Activated CD8-positive, alpha-beta memory T cell treated with anti-CD3 and anti-CD28 coated beads, Interleukin-2, amount 10 ng/mL, durations not matched to agents 7 days and 5 days (primary cell): ENCODE data around the gene RUNX2. TPM values are rescaled to one million over a fixed set of nuclear protein-coding genes. Genes with fewer than 3 reads are reported as not detected.

ENCODE experiments used
- ATAC-seq: fragments of 150-1000 bp; cut with Tn5 transposase; one replicate; pipeline ENCODE4 v1.10.0; 2021; ENCODE audit warnings: moderate library complexity
- CTCF ChIA-PET: fragments of 350-600 bp; sonication (Branson Sonifier 250); formaldehyde crosslinking; loops from one replicate; lab custom pipeline; 2021; ENCODE audit warnings: antibody characterized with exemption; lab: Charles Lee
- DNase-seq: peaks from one replicate; pipeline ENCODE4 v3.0.0-alpha.2; 2020
- H3K27ac Mint-ChIP-seq: one replicate; pipeline ENCODE4 v1.8.0; 2021; ENCODE audit warnings: mild to moderate bottlenecking, mixed read lengths
- H3K27me3 Mint-ChIP-seq: one replicate; pipeline ENCODE4 v1.8.0; 2021; ENCODE audit warnings: mixed read lengths
- H3K36me3 Mint-ChIP-seq: one replicate; pipeline ENCODE4 v1.8.0; 2021; ENCODE audit warnings: mild to moderate bottlenecking, mixed read lengths
- H3K4me1 Mint-ChIP-seq: one replicate; pipeline ENCODE4 v1.8.0; 2021; ENCODE audit warnings: mixed read lengths
- H3K4me3 Mint-ChIP-seq: one replicate; pipeline ENCODE4 v1.8.0; 2021; ENCODE audit warnings: mild to moderate bottlenecking, moderate library complexity, mixed read lengths
- H3K9me3 Mint-ChIP-seq: one replicate; pipeline ENCODE4 v1.8.0; 2022; ENCODE audit warnings: low read depth, mixed read lengths
- total RNA-seq, 2 experiments: library from RNA; stranded (reverse); gene quantifications; one replicate each; pipeline ENCODE4 v1.2.3, GENCODE V29; 2021

Gene RUNX2
- total RNA-seq, 2 experiments from 2014 or later: 9.3 to 19.9 TPM

DNA sequence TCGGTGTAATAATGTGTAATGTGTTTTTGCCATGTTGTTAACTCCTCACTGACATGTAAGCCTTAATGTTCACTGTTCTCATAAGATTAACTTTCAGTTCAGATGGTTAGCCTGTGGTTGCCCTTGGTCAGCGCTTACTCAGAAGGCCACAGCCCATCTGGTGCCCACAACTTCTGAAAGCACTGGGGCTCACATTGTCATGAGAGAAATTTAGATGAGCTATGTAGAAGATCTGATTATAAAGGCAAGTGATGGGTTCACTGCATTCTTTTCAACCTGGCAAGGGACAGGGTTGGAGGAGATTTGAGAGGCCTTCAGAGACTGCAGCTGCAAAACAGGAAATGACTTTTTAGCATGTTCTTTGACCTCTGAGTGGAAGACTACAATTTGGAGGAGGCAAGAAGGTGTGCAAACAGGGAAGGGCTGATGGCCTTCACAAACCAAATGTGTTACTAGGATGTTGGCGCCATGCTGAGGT is 291.9 kb downstream of the RUNX2 start:
- H3K27me3 Mint-ChIP-seq: no peaks in the 10 kb centered on the region
- ATAC-seq: peak; percentile 65
- H3K27ac Mint-ChIP-seq: peak overlapping the region; percentile 60
- CTCF ChIA-PET: no interaction called here
- H3K9me3 Mint-ChIP-seq: no peaks in the 10 kb centered on the region
- peaks cover 5% of the 10 kb centered on the region for H3K36me3 Mint-ChIP-seq
- peaks cover 29% of the 10 kb centered on the region for H3K4me1 Mint-ChIP-seq
- DNase-seq: peak; percentile 72
- no peak overlapping the region for H3K4me3 Mint-ChIP-seq

DNA sequence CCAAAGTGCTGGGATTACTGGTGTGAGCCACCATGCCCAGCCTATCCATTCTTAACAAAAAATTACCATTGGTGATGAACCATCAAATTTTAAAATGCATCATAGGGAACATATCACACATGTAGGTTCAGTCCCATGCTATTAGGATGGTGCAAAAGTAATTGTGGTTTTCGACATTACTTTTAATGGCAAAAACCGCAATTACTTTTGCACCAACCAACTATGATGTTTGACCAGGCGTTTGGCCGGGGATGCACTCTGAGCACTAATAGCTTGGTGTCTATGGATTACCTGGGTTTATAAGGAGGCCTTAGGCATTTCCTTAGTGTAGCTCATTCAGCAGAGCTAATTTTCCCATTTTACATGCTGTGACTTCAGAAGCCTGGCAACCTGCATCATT is 296.1 kb downstream of the RUNX2 start:
- peaks cover 48% of the 10 kb centered on the region for H3K4me1 Mint-ChIP-seq
- CTCF ChIA-PET: interaction anchor here (0.8 to 1.4 kb wide), 2 partner anchors 13 to 15 kb away, joined by 3 to 5 read pairs; no protein-coding TSS in a partner anchor
- H3K4me3 Mint-ChIP-seq: no peak overlapping the region

DNA sequence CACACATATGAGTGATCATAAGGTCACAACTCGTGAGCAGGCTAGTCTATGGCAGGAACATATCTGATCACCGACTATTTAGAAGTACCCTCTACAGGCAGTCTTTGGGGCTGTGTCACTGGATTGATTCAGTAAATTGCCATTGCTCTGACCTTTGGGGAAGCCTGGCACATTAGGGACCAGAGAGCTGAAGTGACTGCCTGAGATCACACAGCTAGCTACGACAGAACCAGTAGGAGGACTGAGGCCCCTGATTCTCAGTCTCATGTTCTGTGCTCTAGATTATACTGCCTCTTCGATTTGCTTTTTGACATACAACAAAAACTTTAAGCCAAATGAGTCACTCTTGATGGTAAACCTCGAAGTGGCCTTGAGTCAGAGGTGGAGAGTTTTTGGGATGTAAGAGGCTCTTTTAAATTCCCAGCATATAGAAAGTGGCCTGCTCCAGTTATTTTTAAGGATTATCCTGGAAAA is 297.1 kb downstream of the RUNX2 start:
- ATAC-seq: no peak
- Mint-ChIP-seq H3K36me3 (peaks cover 8% of the 10 kb centered on the region), H3K27ac (peak overlapping the region; percentile 22), H3K9me3 (no peaks in the 10 kb centered on the region), H3K4me1 (peaks cover 40% of the 10 kb centered on the region), H3K27me3 (no peaks in the 10 kb centered on the region), H3K4me3 (no peak overlapping the region)
- DNase-seq: no peak
- CTCF ChIA-PET: interaction anchor here (1.2 to 1.4 kb wide), 2 partner anchors 14 to 90 kb away, joined by 3 to 5 read pairs; no protein-coding TSS in a partner anchor

More for the DNA sequence above, 296.1 kb downstream of the RUNX2 start:
- H3K27me3 Mint-ChIP-seq: no peaks in the 10 kb centered on the region
- no peaks in the 10 kb centered on the region for H3K9me3 Mint-ChIP-seq
- H3K27ac Mint-ChIP-seq: no peak overlapping the region
- H3K36me3 Mint-ChIP-seq: peaks cover 9% of the 10 kb centered on the region
- no peak for DNase-seq
- ATAC-seq: no peak

DNA sequence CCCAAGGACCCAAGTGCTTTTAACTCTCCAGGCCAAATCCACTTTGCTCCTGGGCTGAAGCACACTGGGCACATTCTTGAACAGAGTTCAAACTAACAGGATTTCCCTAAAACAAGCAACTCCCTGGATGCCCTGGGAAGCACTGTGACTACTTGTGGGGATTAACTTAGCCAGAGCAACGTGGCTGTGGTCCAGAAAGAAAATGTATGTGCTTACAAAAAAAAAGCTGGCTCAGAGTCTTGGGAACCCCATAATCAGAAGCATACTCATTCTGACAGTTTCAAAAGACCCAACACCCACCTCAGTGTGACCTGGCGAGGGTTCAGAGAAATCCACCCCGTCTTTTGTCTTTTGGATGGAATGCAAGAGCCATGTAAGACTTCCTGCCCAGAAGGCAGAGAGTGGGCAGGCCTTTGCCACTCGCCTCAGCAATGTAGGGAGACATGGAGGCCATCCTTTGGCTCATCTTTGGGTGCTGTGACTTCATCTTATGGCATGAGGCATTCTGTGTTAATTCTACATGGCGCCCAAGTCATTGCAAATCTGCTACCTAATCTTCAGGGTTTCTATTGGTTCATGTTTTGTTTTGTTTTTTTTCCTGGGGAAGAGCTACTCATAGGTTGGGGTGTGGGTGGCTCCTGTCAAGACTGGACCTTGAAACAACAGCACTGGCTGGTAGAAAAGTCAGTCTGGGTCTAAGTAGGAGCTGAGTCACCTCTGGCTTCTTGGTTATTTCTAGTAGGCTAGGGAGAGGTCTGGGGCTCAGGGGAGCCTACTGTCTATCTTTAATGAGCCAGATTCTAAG is 298.2 kb downstream of the RUNX2 start:
- ATAC-seq (no peak), DNase-seq (no peak)
- Mint-ChIP-seq H3K27ac (peak overlapping the region; percentile 10), H3K36me3 (peaks cover 6% of the 10 kb centered on the region), H3K27me3 (no peaks in the 10 kb centered on the region), H3K4me1 (peaks cover 35% of the 10 kb centered on the region), H3K9me3 (no peaks in the 10 kb centered on the region), H3K4me3 (no peak overlapping the region)
- CTCF ChIA-PET: no interaction called here

DNA sequence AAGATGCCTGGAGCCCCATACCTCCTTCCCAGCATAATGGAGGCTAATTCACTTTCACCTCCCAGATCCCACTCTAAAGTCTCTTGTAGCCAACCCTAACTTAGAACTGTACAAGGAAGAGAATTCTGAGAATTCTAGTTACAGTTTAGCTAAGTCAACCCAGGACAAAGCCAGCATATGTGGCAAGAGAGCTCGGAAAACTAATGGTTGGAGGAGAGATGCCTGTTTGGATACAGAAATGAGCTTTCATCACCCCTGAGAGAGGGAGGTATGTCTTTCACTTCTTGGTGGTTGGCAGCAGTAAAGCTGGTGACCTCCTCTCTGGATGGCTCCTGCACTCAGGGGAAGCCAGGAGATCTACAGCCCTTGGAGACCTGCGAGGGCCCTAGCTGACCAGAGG is 302.2 kb downstream of the RUNX2 start:
- no peaks in the 10 kb centered on the region for H3K9me3 Mint-ChIP-seq
- peaks cover 7% of the 10 kb centered on the region for H3K36me3 Mint-ChIP-seq
- ATAC-seq (no peak), DNase-seq (no peak)
- CTCF ChIA-PET: no interaction called here
- H3K27ac Mint-ChIP-seq: no peak overlapping the region
- H3K4me3 Mint-ChIP-seq: no peak overlapping the region
- peaks cover 32% of the 10 kb centered on the region for H3K4me1 Mint-ChIP-seq
- H3K27me3 Mint-ChIP-seq: no peaks in the 10 kb centered on the region

DNA sequence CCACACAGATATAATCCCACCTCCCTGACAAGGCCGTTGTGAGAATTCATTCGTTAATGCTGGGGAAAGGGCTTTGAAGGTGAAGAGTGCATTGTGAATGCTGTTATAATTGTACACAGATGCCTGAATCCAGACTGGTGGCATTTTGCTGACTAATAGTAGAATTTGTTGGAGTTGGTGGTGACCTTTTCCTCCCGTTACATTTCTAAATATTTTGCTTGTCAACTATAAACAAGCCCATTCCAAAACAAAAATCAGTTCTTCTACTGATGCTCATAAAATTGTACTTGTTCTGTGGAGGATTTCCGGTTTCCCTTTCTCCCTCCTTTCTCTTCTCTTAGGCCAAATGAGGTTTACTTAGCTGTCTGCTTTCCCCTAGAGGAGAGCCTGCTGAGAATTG is 302.7 kb downstream of the RUNX2 start:
- peaks cover 7% of the 10 kb centered on the region for H3K36me3 Mint-ChIP-seq
- H3K4me1 Mint-ChIP-seq: peaks cover 27% of the 10 kb centered on the region
- H3K27ac Mint-ChIP-seq: no peak overlapping the region
- H3K4me3 Mint-ChIP-seq: no peak overlapping the region
- H3K27me3 Mint-ChIP-seq: no peaks in the 10 kb centered on the region
- CTCF ChIA-PET: no interaction called here
- ATAC-seq: no peak
- no peak for DNase-seq
- H3K9me3 Mint-ChIP-seq: no peaks in the 10 kb centered on the region

DNA sequence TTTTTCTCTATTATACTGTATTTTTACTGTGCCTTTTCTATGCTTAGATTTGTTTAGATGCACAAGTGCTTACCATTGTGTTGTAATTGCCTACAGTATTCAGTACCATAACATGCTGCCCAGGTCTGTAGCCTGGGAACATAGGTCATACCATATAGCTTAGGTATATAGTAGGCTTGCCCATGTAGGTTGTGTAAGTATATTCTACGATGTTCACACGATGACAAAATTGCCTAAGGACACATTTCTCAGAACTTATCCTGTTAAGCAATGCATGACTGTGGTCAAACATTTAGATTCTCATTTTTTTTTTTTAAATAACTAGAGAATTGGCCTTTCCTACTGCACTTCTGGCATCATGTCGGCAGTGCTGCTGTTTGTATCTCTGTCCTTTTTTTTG is 303.3 kb downstream of the RUNX2 start:
- H3K9me3 Mint-ChIP-seq: no peaks in the 10 kb centered on the region
- DNase-seq (no peak), ATAC-seq (no peak)
- H3K36me3 Mint-ChIP-seq: peaks cover 7% of the 10 kb centered on the region
- H3K27ac Mint-ChIP-seq: no peak overlapping the region
- H3K4me1 Mint-ChIP-seq: peaks cover 21% of the 10 kb centered on the region
- CTCF ChIA-PET: interaction anchor here (1.3 kb wide), 1 partner anchor 12 kb away, joined by 3 read pairs; no protein-coding TSS in a partner anchor
- H3K4me3 Mint-ChIP-seq: no peak overlapping the region
- no peaks in the 10 kb centered on the region for H3K27me3 Mint-ChIP-seq

DNA sequence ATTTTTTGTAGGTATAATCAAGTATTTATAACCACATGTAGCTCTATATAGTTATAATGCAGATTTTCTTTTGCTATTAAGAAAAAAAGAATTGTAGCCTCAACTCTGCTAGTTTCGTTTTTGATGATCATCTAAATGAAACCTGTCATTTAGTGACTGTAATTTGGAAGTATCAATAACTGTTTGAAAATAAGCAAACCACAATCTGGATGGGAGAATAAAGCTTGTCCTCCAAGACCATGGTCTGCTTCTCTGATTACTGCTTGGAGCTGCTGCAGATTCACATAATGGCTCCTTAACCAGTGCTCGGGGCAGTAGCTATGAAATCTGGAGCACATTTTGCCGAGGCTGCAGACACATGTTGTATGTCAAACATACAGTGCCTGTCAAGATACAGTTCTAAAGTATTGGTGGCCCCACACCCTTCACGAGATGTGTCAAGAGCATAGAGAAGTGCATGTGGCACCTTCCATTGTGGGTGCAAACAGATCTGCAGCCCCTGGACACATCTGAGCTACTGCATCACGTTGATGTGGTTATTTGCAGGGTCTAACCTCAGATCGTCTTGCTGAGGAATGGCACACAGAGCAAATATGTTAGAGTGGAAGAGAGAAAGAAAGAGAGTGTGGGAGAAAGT is 305.3 kb downstream of the RUNX2 start:
- Mint-ChIP-seq H3K27me3 (no peaks in the 10 kb centered on the region), H3K4me3 (peak overlapping the region; percentile 54), H3K27ac (peak overlapping the region; percentile 65), H3K9me3 (no peaks in the 10 kb centered on the region), H3K36me3 (peaks cover 4% of the 10 kb centered on the region), H3K4me1 (peaks cover 15% of the 10 kb centered on the region)
- CTCF ChIA-PET: interaction anchor here (1.1 to 2.0 kb wide), 2 partner anchors 27 to 290 kb away, joined by 3 to 5 read pairs; no protein-coding TSS in a partner anchor
- DNase-seq: no peak
- ATAC-seq: peak; percentile 39

DNA sequence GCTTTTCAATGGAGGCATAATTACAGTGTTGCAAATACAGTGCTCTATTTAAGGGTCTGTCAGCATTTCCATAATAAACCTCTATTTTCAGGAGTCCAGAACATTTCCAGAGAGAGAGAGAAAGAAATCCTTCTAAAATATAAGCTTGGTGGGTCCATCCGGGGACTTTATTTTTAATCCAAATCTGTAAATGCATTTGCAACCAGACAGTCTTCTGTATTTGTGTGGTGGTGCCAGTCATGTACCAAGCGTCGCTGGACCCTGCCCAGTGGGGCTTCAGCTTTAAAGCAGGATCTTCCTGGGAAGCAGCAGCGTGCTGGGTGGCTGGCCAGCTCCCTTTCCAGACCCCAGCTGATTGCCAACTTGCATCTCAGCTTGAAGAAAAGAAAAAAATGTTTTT is 306.1 kb downstream of the RUNX2 start:
- peaks cover 1% of the 10 kb centered on the region for H3K36me3 Mint-ChIP-seq
- no peak overlapping the region for H3K4me3 Mint-ChIP-seq
- no peak for ATAC-seq
- H3K9me3 Mint-ChIP-seq: no peaks in the 10 kb centered on the region
- no peaks in the 10 kb centered on the region for H3K27me3 Mint-ChIP-seq
- H3K27ac Mint-ChIP-seq: no peak overlapping the region
- CTCF ChIA-PET: interaction anchor here (0.8 to 2.0 kb wide), 3 partner anchors 27 to 289 kb away, joined by 3 to 5 read pairs (median 3); no protein-coding TSS in a partner anchor
- no peak for DNase-seq
- peaks cover 9% of the 10 kb centered on the region for H3K4me1 Mint-ChIP-seq

DNA sequence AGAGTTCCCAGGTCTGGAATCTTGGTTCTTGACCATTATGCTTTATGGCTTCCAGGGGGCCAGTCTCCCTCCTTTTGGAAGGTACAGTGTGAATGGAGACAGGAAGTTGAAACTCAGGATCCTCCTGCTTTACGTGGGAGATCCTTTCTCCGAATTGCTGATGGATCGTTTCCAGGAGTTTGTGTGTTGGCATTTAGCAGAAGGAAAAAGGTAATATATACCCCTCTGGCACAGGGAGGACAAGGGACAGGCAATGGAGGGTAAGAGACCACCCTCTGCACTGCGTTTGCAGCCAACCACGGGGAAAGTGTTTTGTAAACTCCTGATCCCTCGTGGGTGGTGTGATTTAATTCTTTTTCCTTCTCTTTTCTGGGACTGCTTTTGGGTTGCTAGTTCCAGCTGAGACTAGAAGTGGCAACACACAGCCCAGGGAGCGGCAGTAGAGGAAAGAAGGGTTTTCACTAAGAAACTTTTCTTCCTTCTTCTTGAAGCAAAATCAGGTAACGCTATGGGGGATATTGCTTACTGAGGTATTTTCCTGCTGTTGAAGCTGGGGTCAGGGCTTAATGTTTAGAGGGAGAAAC is 307.2 kb downstream of the RUNX2 start:
- no peak overlapping the region for H3K4me3 Mint-ChIP-seq
- CTCF ChIA-PET: no interaction called here
- H3K9me3 Mint-ChIP-seq: no peaks in the 10 kb centered on the region
- peaks cover 1% of the 10 kb centered on the region for H3K36me3 Mint-ChIP-seq
- peaks cover 9% of the 10 kb centered on the region for H3K4me1 Mint-ChIP-seq
- no peak for DNase-seq
- H3K27me3 Mint-ChIP-seq: no peaks in the 10 kb centered on the region
- no peak for ATAC-seq
- H3K27ac Mint-ChIP-seq: no peak overlapping the region

DNA sequence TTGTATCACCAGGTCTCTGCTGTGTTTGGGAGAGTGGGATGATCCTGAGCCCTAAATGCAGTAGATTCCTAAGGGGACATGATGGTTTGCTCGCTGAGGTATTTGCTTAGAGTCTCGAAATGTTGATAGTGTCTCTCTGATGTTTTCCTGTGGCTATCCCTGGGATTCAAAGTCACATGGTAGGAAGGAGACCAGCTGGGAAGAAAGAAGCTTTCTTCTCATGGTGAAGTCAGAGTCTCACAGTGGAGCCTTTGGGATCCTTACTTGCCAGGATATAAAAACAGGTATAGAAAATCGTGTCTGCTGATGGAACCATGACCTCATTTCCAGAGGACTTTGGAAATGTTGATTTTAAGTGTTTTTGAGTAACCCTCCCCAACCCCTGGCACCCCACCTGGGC is 308.9 kb downstream of the RUNX2 start:
- no peaks in the 10 kb centered on the region for H3K9me3 Mint-ChIP-seq
- DNase-seq: no peak
- CTCF ChIA-PET: no interaction called here
- H3K36me3 Mint-ChIP-seq: peaks cover 1% of the 10 kb centered on the region
- no peak overlapping the region for H3K4me3 Mint-ChIP-seq
- ATAC-seq: no peak
- H3K4me1 Mint-ChIP-seq: peaks cover 7% of the 10 kb centered on the region
- no peak overlapping the region for H3K27ac Mint-ChIP-seq
- no peaks in the 10 kb centered on the region for H3K27me3 Mint-ChIP-seq

DNA sequence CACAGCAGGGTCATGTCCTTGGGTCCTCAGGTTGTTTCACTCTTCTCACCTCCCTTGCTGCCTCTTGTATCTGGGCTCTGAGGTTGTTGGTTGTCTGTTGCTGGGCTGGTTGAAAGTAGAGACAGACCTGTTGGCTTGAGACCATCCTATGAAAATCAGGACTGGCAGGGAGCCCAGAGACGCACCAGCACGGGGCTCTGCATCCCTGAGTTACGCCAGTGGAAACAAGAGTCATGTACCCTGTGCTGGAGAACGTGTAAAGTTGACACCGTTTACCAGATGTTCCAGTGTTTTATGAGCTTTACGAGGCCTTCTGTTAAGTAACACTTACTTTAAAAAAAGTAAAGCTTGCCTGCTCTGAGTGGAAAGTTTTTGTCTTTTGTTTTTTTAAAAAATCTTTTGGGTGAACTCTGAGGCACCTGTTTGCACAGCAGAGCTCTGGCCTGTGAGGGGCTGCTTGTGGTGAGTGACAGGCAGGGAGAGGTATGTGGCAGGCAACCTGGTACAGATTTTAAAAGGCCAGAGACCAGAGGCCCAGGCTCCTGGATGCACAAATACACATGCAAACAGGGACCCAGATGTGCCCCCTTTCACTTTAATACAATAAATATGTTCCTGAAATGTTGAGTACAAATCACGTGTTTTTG is 309.6 kb downstream of the RUNX2 start:
- Mint-ChIP-seq H3K27me3 (no peaks in the 10 kb centered on the region), H3K4me3 (no peak overlapping the region), H3K36me3 (peaks cover 1% of the 10 kb centered on the region), H3K27ac (no peak overlapping the region), H3K9me3 (no peaks in the 10 kb centered on the region), H3K4me1 (peaks cover 7% of the 10 kb centered on the region)
- no peak for ATAC-seq
- CTCF ChIA-PET: no interaction called here
- DNase-seq: no peak

DNA sequence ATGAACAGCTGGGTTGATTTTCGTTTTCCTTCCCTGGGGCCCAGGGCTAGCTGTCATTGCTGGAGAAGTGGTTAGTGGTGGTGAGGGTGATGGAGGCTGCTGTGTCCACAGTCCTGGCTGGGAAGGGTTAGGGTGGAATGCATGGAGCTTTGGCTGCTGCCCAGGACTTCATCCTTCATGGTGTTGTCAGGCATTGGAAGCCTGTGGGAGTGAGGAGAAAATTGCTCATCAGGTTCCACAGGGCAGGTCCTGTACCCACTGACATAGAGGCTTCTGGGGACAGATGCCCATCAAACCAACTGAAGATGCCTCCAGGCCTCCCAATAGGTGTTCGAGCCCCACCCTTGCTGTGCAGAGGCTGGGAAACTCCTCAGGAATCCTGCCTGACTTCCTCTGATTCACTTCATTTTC is 312.0 kb downstream of the RUNX2 start:
- DNase-seq (no peak), ATAC-seq (no peak)
- Mint-ChIP-seq H3K36me3 (no peaks in the 10 kb centered on the region), H3K9me3 (no peaks in the 10 kb centered on the region), H3K27ac (no peak overlapping the region), H3K4me3 (no peak overlapping the region), H3K27me3 (no peaks in the 10 kb centered on the region), H3K4me1 (peaks cover 3% of the 10 kb centered on the region)
- CTCF ChIA-PET: interaction anchor here (1.0 kb wide), 1 partner anchor 21 kb away, joined by 3 read pairs; no protein-coding TSS in a partner anchor
